ENCODE data around the gene NBEA. TPM values are rescaled to one million over a fixed set of nuclear protein-coding genes. Genes with fewer than 3 reads are reported as not detected.

Gene NBEA
- total RNA-seq, 1 experiment from 2014 or later, result 4.1 TPM

- H4K20me1 ChIP-seq (ENCODE audit: insufficient read depth), result no peaks in the 10 kb centered on the region
- RAD21 ChIA-PET (ENCODE audit: low non-redundant PET in 1 of 2, low total read pairs in 2 of 2, uncharacterized antibody in 2 of 2, unreplicated experiment in 2 of 2), result no interaction called here
- no peak overlapping the region for H3K27ac ChIP-seq (ENCODE audit: low read depth, low read length)
- intact Hi-C loops (cut with micrococcal nuclease), result no loop called here
- TF ChIP-seq EZH2phosphoT487 (IDR thresholded peaks at IDR 0.05; ENCODE audit: borderline replicate concordance), result no peak
- no peak for TF ChIP-seq SIN3A (IDR thresholded peaks at IDR 0.05; ENCODE audit: low read depth)
- no peak for TF ChIP-seq ZFX (IDR thresholded peaks at IDR 0.05)
- TF ChIP-seq CBX3 (IDR thresholded peaks at IDR 0.05; ENCODE audit: low read depth), result no peak
- TF ChIP-seq POLR2A (IDR thresholded peaks at IDR 0.05; ENCODE audit: borderline replicate concordance, extremely low read depth, insufficient read depth, insufficient read length), result no peak
- no peak for TF ChIP-seq YY1 (IDR thresholded peaks at IDR 0.05; ENCODE audit: extremely low read depth, insufficient replicate concordance, low read depth, low read length)
- no peak for TF ChIP-seq EGR1 (IDR thresholded peaks at IDR 0.05; ENCODE audit: low read depth)
- no peak for TF ChIP-seq JUND (IDR thresholded peaks at IDR 0.05)
- TF ChIP-seq CTCF (IDR thresholded peaks at IDR 0.05 in 2 of 3, conservative IDR thresholded peaks at IDR 0.05 in 1 of 3; ENCODE audit: borderline replicate concordance in 1 of 3, insufficient read depth in 1 of 3, low read depth in 2 of 3, low read length in 2 of 3), result no peak
- TF ChIP-seq EZH2 (IDR thresholded peaks at IDR 0.05), result no peak
- TF ChIP-seq POLR2AphosphoS5 (IDR thresholded peaks at IDR 0.05; ENCODE audit: low read depth, low read length), result no peak
- TF ChIP-seq SRF (IDR thresholded peaks at IDR 0.05; ENCODE audit: low read depth), result no peak
- no peak for TF ChIP-seq ELF1 (IDR thresholded peaks at IDR 0.05; ENCODE audit: borderline replicate concordance, low read depth)
- TF ChIP-seq ZNF274 (IDR thresholded peaks at IDR 0.05; ENCODE audit: low read depth, low read length), result no peak
- no peak for TF ChIP-seq ATF3 (IDR thresholded peaks at IDR 0.05)
- no peak for TF ChIP-seq SP1 (IDR thresholded peaks at IDR 0.05; ENCODE audit: low read depth)
- no peak for TF ChIP-seq CEBPB (IDR thresholded peaks at IDR 0.05; ENCODE audit: low read depth)
- TF ChIP-seq ZBTB33 (IDR thresholded peaks at IDR 0.05; ENCODE audit: extremely low read depth, insufficient replicate concordance, low read length), result no peak
- BruUV-seq (replicated peaks), result no TSS peak
- no peaks in the 10 kb centered on the region for H3K9me3 ChIP-seq (ENCODE audit: control insufficient read depth in 1 of 2, insufficient read depth in 1 of 2, low read depth in 1 of 2, low read length in 2 of 2)
- POLR2A ChIA-PET, result no interaction called here
- DNase-seq (ENCODE audit: low read depth, low spot score) (no peak), ATAC-seq (no peak)
- H3K9me2 ChIP-seq (ENCODE audit: insufficient read depth), result no peaks in the 10 kb centered on the region
- no peaks in the 10 kb centered on the region for H3K27me3 ChIP-seq (ENCODE audit: insufficient read depth, low read length)
- H2AFZ ChIP-seq (ENCODE audit: low read depth, low read length, poor library complexity, severe bottlenecking), result no peak overlapping the region
- CTCF ChIA-PET, result no interaction called here
- no peaks in the 10 kb centered on the region for H3K79me2 ChIP-seq (ENCODE audit: insufficient read depth, low read length)
- no peaks in the 10 kb centered on the region for H3K4me1 ChIP-seq (ENCODE audit: control insufficient read depth in 1 of 2, insufficient read depth in 2 of 2, low read length in 2 of 2)
- H3K4me3 ChIP-seq (replicated peaks in 1 of 2; ENCODE audit: low read depth in 1 of 2, low read length in 2 of 2), result no peak overlapping the region
- no peak overlapping the region for H3K4me2 ChIP-seq (ENCODE audit: low read length)
- no peaks in the 10 kb centered on the region for H3K36me3 ChIP-seq (ENCODE audit: control insufficient read depth in 1 of 2, insufficient read depth in 2 of 2, low read length in 2 of 2)
- H3K9ac ChIP-seq (ENCODE audit: low read length), result no peak overlapping the region
Observed at GRCh38 chr13:35649162-35649561, 707.1 kb downstream of the NBEA start.
